ENCODE measurements around the gene CR1.
"Not testable (repeated sequence)": the region's sequence is repeated elsewhere in the genome, so short reads cannot be mapped to it uniquely, and the experiment has no call there.

CR1 gene

DNA sequence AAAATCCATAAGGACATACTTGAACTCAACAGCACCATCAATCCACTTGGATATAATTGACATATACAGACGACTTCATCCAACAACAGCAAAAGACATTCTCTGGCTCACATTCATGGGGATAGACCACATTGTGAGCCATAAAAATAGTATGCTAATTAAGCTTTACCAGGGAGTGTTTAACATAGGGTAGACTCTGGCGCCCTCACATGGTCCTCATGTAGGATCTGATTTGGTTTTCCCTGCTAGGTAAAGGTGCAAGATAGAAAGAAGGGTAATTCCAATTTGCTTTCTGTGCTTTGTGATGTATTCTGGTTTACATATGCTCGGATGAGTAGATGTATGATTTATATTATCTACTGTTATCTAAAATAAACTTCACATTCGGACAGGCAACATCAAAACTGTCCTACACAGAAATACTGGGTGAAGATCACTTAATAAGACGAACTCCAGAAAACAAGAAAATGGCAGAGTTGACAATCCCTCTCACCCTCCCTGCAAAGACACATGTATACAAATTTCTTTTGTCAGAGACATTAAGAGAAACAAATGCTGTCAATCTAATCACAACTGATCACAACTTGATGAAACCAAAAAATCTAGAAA lies 176.7 kb downstream of the CR1 start:
- no peak for DNase-seq (ENCODE audit: low read depth in 2 of 2)

DNA sequence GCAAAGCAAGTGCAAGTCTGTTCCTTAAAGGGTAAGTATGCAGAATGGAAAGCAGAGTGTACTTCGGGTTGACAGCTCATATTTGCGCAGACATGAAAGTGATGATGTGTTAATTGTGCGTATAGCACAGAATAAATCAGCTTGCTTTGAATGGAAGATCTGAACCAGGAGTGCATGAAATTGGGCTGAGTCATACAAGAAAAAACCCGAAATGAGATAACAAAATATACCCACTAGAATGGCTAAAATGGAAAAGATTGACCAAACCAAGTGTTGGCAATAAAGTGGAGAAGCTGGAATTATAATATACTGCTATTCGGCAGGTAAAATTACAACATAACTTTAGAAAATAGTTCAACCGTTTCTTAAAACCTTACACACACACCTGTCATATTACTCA lies 177.4 kb downstream of the CR1 start:
- DNase-seq (ENCODE audit: low read depth in 2 of 2) = no peak

DNA sequence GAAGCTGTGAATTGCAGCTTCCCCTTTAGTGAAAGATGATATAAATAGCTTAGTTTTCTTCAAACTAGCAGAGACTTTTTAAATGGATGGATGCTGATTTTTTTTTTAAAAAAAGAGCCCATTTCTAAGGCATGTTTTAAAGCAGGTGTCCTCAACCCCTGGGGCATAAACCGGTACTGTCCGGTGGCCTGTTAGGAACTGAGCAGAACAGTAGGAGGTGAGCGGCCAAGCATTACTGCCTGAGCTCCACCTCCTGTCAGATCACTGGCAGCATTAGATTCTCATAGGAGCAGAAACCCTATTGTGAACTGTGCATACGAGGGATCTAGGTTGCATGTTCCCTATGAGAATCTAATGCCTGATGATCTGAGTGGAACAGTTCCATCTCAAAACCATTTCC lies 180.2 kb downstream of the CR1 start:
- no peak for DNase-seq (ENCODE audit: low read depth in 2 of 2)

GRCh38 chr1:207680590-207681388 lies 184.8 kb downstream of the CR1 start:
- not testable (repeated sequence) for DNase-seq (ENCODE audit: low read depth in 2 of 2)

DNA sequence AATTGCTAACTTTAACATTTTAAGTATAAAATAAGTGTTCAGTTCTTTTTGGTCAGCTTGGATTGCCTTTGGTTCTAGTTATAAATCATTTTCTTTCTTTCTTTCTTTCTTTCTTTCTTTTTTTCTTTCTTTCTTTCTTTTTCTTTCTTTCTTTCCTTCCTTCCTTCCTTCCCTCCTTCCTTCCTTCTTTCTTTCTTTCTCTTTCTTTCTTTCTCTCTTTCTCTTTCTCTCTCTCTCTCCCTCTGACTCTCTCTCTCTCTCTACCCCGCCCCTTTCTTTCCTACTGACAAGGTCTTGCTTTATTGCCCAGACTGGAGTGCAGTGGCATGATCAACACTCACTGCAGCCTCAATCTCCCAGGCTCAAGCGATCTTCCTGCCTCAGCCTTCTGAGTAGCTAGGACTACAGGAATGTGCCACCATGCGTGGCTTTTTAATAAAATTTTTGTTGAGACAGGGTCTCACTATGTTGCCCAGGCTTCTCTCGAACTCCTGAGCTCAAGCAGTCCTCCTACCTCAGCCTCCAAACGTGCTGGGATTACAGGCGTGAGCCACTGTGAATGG lies 187.0 kb downstream of the CR1 start:
- not testable (repeated sequence) for DNase-seq (ENCODE audit: low read depth in 2 of 2)

DNA sequence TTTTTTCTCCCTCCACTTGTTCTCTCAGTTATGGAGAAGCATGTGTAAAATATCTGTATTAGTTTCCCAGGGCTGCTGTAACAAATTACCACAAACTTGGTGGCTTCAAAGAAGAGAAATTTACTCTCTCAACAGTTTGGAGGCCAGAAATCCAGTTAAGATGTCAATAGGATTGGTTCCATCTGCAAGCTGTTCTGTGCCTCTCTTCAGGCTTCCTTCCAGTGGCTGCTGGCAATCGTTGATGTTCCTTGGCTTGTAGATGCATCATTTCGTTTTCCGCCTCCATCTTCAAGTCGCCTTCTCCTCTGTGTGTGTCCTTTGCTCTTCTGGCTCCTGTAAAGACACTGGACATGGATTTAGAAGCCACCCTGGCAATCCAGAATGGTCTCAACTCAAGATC lies 194.6 kb downstream of the CR1 start:
- not testable (repeated sequence) for DNase-seq (ENCODE audit: low read depth in 2 of 2)

DNA sequence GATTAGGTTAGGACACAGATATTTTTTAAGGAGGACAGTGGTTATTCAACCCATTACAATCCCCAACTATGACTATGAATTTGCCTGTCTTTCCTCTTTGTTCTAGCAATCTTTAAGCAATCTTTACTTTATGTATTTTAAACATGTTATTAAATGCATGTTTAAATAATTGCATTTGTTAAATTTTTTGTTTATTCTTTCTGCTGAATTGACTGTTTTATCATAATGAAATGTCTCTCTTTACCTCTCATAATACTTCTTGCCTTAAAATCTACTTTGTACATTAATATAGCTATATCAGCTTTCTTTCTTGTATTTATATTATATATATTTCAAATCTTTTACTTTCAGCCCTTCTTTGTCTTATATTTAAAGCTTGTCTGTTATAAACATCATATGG lies 195.1 kb downstream of the CR1 start:
- no peak for DNase-seq (ENCODE audit: low read depth in 2 of 2)
